ENCODE measurements around the gene DNAJC18.
A peak's percentile ranks its signal among the peaks of the same experiment; 100 is the strongest.

Gene DNAJC18

GRCh38 chr5:139369181-139369580 lies 70.1 kb downstream of the DNAJC18 start:
- DNase-seq = no peak
- Histone ChIP-seq H3K27me3 (no peaks in the 10 kb centered on the region), H3K4me3 (ENCODE audit: low read depth, low read length) (no peak overlapping the region), H3K9me3 (no peaks in the 10 kb centered on the region), H3K36me3 (peaks cover 58% of the 10 kb centered on the region), H3K4me1 (no peaks in the 10 kb centered on the region)
- no peak for TF ChIP-seq CTCF (IDR thresholded peaks at IDR 0.05; ENCODE audit: low read depth, low read length)

- peak; percentile 33 for TF ChIP-seq CTCF (IDR thresholded peaks at IDR 0.05; ENCODE audit: low read depth, low read length)
- H3K27me3 ChIP-seq = no peaks in the 10 kb centered on the region
- no peaks in the 10 kb centered on the region for H3K9me3 ChIP-seq
- DNase-seq = no peak
- peaks cover 64% of the 10 kb centered on the region for H3K36me3 ChIP-seq
- no peak overlapping the region for H3K4me3 ChIP-seq (ENCODE audit: low read depth, low read length)
- no peaks in the 10 kb centered on the region for H3K4me1 ChIP-seq
These were observed 70.7 kb downstream of the DNAJC18 start for GRCh38 chr5:139368613-139369012.

GRCh38 chr5:139364466-139364865 lies 74.9 kb downstream of the DNAJC18 start:
- no peak for TF ChIP-seq CTCF (IDR thresholded peaks at IDR 0.05; ENCODE audit: low read depth, low read length)
- H3K9me3 ChIP-seq = no peaks in the 10 kb centered on the region
- H3K36me3 ChIP-seq = peaks cover 50% of the 10 kb centered on the region
- no peaks in the 10 kb centered on the region for H3K27me3 ChIP-seq
- no peak overlapping the region for H3K4me3 ChIP-seq (ENCODE audit: low read depth, low read length)
- DNase-seq = no peak
- no peaks in the 10 kb centered on the region for H3K4me1 ChIP-seq

DNA sequence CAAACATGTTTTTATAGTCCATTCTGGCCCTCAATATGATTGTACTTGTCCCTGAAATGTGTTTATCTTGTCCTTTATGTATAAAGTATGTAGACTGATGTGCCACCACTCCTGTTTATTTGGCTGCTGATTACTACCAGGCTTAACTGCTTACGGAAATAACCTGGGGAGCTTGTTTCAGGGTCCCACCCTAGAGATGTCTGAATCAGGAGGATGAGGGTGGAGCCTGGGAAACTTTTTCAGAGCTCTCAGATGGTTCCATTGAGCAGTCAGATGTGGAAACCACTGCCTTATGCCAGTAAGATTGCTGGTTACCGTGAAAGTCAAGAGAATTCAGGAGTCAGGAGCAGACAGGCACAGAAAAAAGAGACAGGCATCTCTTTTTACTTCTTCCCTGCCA lies 75.4 kb downstream of the DNAJC18 start:
- no peak for DNase-seq
- Histone ChIP-seq H3K36me3 (peaks cover 50% of the 10 kb centered on the region), H3K27me3 (no peaks in the 10 kb centered on the region), H3K4me1 (no peaks in the 10 kb centered on the region), H3K4me3 (ENCODE audit: low read depth, low read length) (no peak overlapping the region), H3K9me3 (no peaks in the 10 kb centered on the region)
- TF ChIP-seq CTCF (IDR thresholded peaks at IDR 0.05; ENCODE audit: low read depth, low read length) = no peak

DNA sequence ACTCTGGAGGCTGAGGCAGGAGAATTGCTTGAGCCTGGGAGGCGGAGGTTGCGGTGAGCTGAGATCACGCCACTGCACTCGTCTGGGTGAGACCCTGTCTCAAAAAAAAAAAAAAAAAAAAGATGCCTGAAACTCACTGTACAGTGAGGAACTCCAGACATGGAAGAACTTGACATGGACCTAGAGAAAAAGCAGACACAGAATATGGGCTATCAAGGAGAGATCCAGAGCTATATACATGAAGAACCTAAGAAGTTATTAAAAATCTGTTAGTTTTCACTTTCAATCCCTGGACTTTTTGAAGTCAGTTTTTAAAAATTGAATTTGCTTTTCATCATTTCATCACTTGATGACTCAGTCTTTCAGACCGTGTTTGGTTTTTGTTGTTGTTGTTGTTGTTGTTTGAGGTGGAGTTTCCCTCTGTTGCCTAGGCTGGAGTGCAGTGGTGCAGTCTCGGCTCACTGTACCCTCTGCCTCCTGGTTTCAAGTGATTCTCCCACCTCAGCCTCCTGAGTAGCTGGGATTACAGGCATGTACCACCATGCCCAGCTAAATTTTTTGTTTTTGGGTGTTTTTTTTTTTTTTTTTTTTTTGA lies 77.4 kb downstream of the DNAJC18 start:
- Histone ChIP-seq H3K4me1 (no peaks in the 10 kb centered on the region), H3K4me3 (ENCODE audit: low read depth, low read length) (no peak overlapping the region), H3K36me3 (peaks cover 45% of the 10 kb centered on the region), H3K9me3 (no peaks in the 10 kb centered on the region), H3K27me3 (no peaks in the 10 kb centered on the region)
- no peak for TF ChIP-seq CTCF (IDR thresholded peaks at IDR 0.05; ENCODE audit: low read depth, low read length)
- DNase-seq = no peak

GRCh38 chr5:139360384-139360783 lies 78.9 kb downstream of the DNAJC18 start:
- DNase-seq = no peak
- no peaks in the 10 kb centered on the region for H3K4me1 ChIP-seq
- TF ChIP-seq CTCF (IDR thresholded peaks at IDR 0.05; ENCODE audit: low read depth, low read length) = no peak
- H3K36me3 ChIP-seq = peaks cover 32% of the 10 kb centered on the region
- no peak overlapping the region for H3K4me3 ChIP-seq (ENCODE audit: low read depth, low read length)
- H3K9me3 ChIP-seq = no peaks in the 10 kb centered on the region
- H3K27me3 ChIP-seq = no peaks in the 10 kb centered on the region

Measured in BE2C (cell line).